SIG-M5 (cell line): ENCODE measurements around the gene ZNF335.
"Not testable (repeated sequence)": the region's sequence is repeated elsewhere in the genome, so short reads cannot be mapped to it uniquely, and the experiment has no call there.

Source experiments
- DNase-seq: peaks from one replicate; lab custom pipeline; 2025; lab: John Stamatoyannopoulos, UW

ZNF335 gene

GRCh38 chr20:45910670-45911485 lies 61.1 kb downstream of the ZNF335 start:
- peak; percentile 99 for DNase-seq

GRCh38 chr20:45909817-45910669 lies 62.0 kb downstream of the ZNF335 start:
- DNase-seq, result no peak

- DNase-seq, result no peak
Measured at GRCh38 chr20:45909336-45909808, 62.6 kb downstream of the ZNF335 start.

GRCh38 chr20:45908084-45908483 lies 63.9 kb downstream of the ZNF335 start:
- DNase-seq, result no peak

GRCh38 chr20:45907219-45907948 lies 64.6 kb downstream of the ZNF335 start:
- DNase-seq, result no peak

- DNase-seq, result no peak
Measured at GRCh38 chr20:45905505-45906079, 66.4 kb downstream of the ZNF335 start.

- DNase-seq, result no peak
Measured at GRCh38 chr20:45904583-45905504, 67.2 kb downstream of the ZNF335 start.

GRCh38 chr20:45902199-45902701 lies 69.8 kb downstream of the ZNF335 start:
- DNase-seq, result no peak

GRCh38 chr20:45901332-45901731 lies 70.7 kb downstream of the ZNF335 start:
- DNase-seq, result not testable (repeated sequence)

- no peak for DNase-seq
Measured at GRCh38 chr20:45899046-45899835, 72.8 kb downstream of the ZNF335 start.
